Adrenal gland (tissue), 5 donors: ENCODE data around the gene SYNGR1.

ENCODE experiments used
- POLR2A ChIP-seq, 2 donors: fragments of 450-650 bp; IDR thresholded peaks; one replicate each; pipeline ENCODE4 v1.6.1; 2017; ENCODE audit warnings: antibody characterized with exemption in 2 of 2, mild to moderate bottlenecking in 2 of 2, moderate library complexity in 1 of 2
- TF ChIP-seq, protein P1 (sequence below), 6 experiments: fragments of 450-650 bp in 4 of 6; fragments of 200-600 bp in 2 of 6; sonication (generic) in 1 of 6; IDR thresholded peaks; 1 replicate in 5 of 6; 2 replicates in 1 of 6; pipeline versions ENCODE4 v1.5.1 to v1.8.0; 2016 to 2021; ENCODE audit warnings: antibody characterized with exemption in 6 of 6, mild to moderate bottlenecking in 2 of 6, moderate library complexity in 1 of 6
- donor health status: DM: no; HTN: no; CAD: no.

DNA sequence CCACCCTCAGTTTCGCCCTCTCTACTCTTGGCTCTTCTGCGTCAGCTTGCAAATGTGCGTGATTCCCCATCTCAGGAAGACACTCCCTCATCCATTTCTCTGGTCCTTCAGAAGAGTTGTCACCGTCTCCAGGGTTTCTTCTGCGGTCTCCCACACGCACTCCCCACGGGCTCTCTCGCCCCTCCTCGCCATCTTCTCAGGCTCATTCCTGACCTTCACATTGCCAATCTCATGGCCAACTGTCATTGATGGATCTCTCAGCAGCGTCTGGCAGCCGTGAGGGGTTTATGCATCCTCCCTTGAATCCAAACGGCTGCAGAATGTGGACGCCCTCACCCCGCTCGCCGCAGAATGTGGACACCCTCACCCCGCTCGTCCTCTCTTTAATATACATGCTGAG lies 10.5 kb downstream of the SYNGR1 start:
- TF ChIP-seq POLR2A (IDR thresholded peaks at IDR 0.05): no peak
- TF ChIP-seq, protein P1, sequence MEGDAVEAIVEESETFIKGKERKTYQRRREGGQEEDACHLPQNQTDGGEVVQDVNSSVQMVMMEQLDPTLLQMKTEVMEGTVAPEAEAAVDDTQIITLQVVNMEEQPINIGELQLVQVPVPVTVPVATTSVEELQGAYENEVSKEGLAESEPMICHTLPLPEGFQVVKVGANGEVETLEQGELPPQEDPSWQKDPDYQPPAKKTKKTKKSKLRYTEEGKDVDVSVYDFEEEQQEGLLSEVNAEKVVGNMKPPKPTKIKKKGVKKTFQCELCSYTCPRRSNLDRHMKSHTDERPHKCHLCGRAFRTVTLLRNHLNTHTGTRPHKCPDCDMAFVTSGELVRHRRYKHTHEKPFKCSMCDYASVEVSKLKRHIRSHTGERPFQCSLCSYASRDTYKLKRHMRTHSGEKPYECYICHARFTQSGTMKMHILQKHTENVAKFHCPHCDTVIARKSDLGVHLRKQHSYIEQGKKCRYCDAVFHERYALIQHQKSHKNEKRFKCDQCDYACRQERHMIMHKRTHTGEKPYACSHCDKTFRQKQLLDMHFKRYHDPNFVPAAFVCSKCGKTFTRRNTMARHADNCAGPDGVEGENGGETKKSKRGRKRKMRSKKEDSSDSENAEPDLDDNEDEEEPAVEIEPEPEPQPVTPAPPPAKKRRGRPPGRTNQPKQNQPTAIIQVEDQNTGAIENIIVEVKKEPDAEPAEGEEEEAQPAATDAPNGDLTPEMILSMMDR (IDR thresholded peaks at IDR 0.05): no peak
